ENCODE measurements around the gene RAE1.

The RAE1 gene

GRCh38 chr20:57384953-57385761, 34.1 kb downstream of the RAE1 start:
- in situ Hi-C loops (cut with HindIII; ENCODE audit: low sequenced_read_pairs) = no loop called here

GRCh38 chr20:57385940-57386339, 34.9 kb downstream of the RAE1 start:
- in situ Hi-C loops (cut with HindIII; ENCODE audit: low sequenced_read_pairs) = no loop called here

DNA sequence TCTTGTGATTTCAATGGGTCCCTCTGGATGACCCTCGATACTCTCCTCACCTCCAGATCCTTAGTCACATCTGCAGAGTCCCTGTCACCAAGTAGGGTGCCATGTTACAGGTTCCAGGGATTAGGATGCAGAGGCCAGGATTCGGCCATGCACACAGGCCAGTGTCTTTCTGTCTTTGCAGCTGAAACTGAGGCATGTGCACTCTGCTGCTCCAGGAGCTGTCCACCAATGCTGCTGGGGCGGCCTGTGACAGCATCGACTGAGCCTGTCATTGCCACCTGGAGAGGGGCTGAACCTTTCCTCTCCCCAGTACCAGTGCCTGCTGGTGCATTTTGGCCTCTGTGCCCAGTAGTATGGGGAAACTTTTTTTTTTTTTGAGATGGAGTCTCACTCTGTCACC, 35.7 kb downstream of the RAE1 start:
- in situ Hi-C loops (cut with HindIII; ENCODE audit: low sequenced_read_pairs) = no loop called here

DNA sequence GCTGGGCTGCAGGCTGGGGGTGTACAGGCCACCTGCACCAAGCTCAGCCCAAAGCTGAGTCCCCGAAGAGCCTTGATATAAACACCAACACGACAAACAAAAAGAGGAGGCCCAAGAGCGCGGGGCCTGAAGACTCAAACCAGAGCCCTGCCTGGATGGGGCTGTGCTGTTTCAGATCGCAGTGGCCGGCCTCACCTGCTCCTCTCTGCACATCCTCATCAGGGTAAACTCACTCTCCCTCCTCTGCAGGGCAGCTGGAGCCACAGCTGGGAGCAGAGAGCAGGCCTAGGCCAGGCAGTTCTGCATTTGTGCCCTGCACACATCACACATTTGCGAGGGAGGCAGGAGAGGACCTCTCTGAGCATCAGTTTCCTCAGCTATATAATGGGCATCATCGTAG, 36.4 kb downstream of the RAE1 start:
- in situ Hi-C loops (cut with HindIII; ENCODE audit: low sequenced_read_pairs) = no loop called here

DNA sequence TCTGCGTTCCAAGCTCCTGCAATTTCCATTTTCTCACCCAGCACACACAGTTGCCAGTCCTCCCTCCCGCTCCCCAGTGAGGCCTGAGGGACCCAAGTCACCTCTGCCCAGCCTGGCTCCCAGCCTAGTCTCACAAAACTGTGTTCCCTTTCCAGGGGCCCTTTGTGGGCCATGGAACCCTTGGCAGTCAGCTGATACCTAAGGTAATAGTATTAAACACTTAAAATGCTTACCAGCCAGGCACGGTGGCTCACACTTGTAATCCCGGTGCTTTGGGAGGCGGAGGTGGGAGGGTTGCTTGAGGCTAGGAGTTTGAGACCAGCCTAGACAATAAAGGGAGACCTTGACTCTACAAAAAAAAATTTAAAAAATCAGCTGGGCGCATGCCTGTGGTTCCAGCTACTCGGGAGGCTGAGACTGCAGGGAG, 36.9 kb downstream of the RAE1 start:
- in situ Hi-C loops (cut with HindIII; ENCODE audit: low sequenced_read_pairs) = no loop called here

DNA sequence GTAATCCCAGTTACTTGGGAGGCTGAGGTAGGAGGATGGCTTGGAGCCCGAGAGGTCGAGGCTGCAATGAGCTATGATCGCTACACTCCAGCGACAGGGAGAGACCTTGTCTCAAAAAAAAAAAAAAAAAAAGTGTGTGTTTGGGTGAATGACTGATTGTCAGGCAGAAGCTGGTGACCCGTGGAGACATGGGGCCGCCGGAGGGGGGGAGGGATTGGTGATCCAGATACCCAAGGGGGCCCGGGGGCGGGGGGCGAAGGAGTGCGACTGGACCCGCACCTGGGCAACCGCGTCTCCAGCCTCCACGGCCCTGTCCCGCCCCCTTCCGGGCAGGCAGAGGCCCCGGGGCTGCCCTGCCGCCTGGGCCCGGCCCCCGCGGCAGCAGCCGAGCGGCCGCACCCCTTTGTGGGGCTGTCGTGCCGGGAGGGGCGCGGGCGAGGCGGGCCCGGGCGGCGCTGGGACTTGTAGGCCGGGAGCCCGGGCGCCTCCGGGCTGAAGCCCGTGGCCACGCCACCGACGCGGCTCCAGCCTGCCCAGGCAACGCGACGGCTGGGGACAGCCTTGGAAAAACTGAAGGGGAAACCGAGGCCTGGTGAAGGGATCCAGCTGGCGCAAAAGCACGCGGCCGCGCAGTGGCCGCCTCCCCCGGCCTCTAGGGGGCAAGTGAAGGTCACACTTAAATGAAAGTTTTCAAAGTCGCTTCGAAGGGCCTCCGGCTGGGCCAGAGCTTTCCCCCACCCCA, 38.1 kb downstream of the RAE1 start:
- in situ Hi-C loops (cut with HindIII; ENCODE audit: low sequenced_read_pairs) = no loop called here

DNA sequence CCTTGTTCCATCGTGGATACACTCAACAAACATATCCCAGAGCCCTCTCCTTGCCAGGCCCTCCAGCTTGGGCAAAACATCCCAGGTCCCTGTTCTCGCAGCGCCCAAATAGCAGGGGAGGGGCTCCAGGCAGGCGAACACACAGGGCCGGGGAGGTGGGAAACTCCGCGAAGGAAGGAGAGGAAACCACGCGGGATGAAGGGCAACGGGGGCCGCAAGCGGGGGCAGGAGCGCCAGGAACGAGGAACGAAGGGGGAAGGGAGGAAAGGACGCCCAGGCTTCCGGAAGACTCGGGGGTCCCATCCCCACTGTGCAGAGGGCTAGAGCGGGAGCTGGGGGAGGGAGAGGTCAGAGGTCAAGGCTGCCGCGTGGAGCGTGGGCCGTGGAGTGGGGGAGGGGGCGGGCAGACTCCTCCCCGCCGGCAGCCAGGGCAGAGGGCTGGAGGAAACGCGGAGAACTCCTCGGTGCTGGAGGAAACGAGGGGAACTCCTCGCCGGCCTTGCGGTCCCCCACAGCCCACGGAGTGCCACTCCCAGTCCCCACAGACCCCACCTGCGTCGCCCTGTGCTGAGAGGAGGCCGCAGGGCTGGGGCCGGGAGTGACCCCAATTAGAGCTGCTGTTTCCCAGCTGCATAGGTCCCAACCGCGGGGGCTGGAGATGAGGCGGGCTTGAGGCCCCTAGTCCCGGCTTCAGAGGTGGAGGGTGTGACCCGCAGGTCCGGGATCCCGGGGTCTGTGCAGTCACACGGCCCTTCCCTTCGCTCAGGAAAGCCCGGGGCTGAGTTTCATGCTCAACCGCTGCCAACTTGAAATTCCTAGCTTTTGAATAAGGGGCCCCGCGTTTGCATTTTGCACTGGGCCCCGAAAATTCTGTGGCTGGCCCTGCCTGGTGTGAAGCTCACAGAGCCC, 38.9 kb downstream of the RAE1 start:
- in situ Hi-C loops (cut with HindIII; ENCODE audit: low sequenced_read_pairs) = no loop called here

- in situ Hi-C loops (cut with HindIII; ENCODE audit: low sequenced_read_pairs) = no loop called here
These were observed 39.8 kb downstream of the RAE1 start, which contains the start of gene RBM38 for GRCh38 chr20:57390604-57391438. RBM38 (plus strand) TSS chr20:57391396; CDS start chr20:57391582, 186 bp downstream.

DNA sequence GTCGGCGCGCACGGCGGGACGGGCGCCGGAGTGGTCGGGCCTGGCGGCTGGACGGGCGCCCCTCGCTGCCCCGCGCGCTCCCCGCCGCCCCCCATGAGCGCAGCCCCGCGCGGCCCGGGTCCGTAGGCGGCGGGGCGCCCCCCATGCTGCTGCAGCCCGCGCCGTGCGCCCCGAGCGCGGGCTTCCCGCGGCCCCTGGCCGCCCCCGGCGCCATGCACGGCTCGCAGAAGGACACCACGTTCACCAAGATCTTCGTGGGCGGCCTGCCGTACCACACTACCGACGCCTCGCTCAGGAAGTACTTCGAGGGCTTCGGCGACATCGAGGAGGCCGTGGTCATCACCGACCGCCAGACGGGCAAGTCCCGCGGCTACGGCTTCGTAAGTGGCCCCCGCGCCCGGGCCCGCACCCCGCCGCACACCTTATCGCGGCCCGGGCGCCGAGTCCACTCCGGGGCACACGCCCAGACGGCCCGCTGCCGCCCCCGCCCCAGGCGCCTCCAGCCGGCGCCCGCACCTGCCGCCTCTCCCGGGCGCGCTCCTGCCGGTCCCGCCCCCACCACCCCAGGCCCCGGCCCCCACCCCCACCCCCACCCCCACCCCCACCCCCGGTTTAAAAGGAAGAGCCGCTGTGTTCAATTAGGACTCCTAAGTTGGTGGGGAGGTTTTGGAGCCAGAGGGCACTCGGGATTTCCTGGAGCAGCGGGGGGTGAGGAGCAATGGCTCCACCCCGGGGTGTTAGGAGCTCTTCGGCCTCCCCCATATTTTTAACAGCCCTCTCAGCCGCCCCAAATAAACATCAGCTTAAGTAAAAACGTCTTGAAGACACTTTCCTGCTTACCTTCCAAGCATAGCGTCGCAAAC, 40.6 kb downstream of the RAE1 start:
- in situ Hi-C loops (cut with HindIII; ENCODE audit: low sequenced_read_pairs) = no loop called here

DNA sequence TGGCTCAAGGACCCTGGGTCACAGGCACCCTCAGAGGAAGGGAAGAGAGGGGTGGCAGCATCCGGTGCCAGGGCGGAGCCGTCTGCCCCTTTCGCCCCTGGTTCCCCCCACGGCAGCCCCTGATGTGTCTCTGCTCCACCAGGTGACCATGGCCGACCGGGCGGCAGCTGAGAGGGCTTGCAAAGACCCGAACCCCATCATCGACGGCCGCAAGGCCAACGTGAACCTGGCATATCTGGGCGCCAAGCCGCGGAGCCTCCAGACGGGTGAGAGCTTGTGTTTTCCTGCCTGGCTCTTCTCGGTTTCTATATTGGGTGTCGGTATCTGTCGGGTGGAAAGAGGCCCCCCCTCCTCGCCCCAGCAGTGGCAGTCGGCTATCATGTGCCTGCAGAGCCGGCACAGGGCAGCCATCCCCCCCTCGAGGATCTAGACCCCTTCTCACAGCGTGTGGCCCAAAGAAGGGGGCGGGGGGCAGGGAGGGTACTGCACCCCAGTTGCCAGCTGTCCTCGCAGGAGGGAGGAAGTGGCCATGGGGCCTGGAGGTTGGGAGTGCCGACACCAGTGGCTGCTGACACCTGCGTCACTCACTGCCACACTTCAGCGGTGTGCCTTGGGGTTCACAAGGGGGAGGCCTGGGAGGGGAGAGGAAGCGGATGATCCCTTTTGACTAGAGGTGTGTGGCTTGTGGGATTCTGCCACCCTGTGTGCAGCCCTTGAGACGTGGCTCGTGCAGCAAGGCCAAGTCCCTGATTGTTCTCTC, 41.6 kb downstream of the RAE1 start:
- in situ Hi-C loops (cut with HindIII; ENCODE audit: low sequenced_read_pairs) = no loop called here

GRCh38 chr20:57393321-57394120, 42.5 kb downstream of the RAE1 start:
- in situ Hi-C loops (cut with HindIII; ENCODE audit: low sequenced_read_pairs) = no loop called here

GRCh38 chr20:57394121-57395082, 43.3 kb downstream of the RAE1 start:
- in situ Hi-C loops (cut with HindIII; ENCODE audit: low sequenced_read_pairs) = no loop called here

GRCh38 chr20:57395111-57395966, 44.3 kb downstream of the RAE1 start:
- in situ Hi-C loops (cut with HindIII; ENCODE audit: low sequenced_read_pairs) = no loop called here

- in situ Hi-C loops (cut with HindIII; ENCODE audit: low sequenced_read_pairs) = no loop called here
These were observed 45.3 kb downstream of the RAE1 start for GRCh38 chr20:57396212-57396983.

All from endothelial cell of hepatic sinusoid (primary cell).